SK-N-SH (cell line): ENCODE results near the gene ZNF341. TPM values are rescaled to one million over a fixed set of nuclear protein-coding genes. Genes with fewer than 3 reads are reported as not detected.

Experiments used
- CTCF ChIA-PET: fragments of 300-600, 350-600 bp; formaldehyde crosslinking; extraction: SDS; loops from one replicate; lab custom pipeline; 2021; lab: Yijun Ruan, JAX
- POLR2A ChIA-PET: fragments of 350-600 bp; sonication (Branson Sonifier 250); formaldehyde crosslinking; extraction: SDS; loops from one replicate; lab custom pipeline; 2020; ENCODE audit warnings: antibody characterized with exemption, inconsistent platforms; lab: Yijun Ruan, JAX
- DNase-seq: peaks from one replicate; pipeline ENCODE4 v3.0.0; 2012
- H2AFZ ChIP-seq: fragments of 200-600 bp; sonication (generic); 2 replicates; pipeline ENCODE4 v1.8.1; 2016; ENCODE audit warnings: antibody characterized with exemption, mild to moderate bottlenecking, low read depth
- H3F3A ChIP-seq: fragments of 200-600 bp; sonication (generic); replicated peaks from 2 replicates; pipeline ENCODE3; 2016; ENCODE audit warnings: antibody characterized with exemption, mild to moderate bottlenecking; ENCODE audit not compliant: insufficient read depth
- H3K27ac ChIP-seq, 2 experiments: fragments of 200-500 bp in 1 of 2; fragments of 200-600 bp in 1 of 2; sonication (Bioruptor generic) in 1 of 2; sonication (generic), shearing (Covaris generic) in 1 of 2; 2 replicates each; pipeline versions ENCODE4 v1.5.1 to v1.6.1; 2014 to 2016; ENCODE audit warnings: low read depth in 2 of 2, inconsistent platforms in 1 of 2, low read length in 1 of 2, mild to moderate bottlenecking in 1 of 2, mixed read lengths in 1 of 2
- H3K27me3 ChIP-seq: fragments of 200-600 bp; sonication (generic), shearing (Covaris generic); 2 replicates; pipeline ENCODE4 v1.6.1; 2016; ENCODE audit warnings: mixed run types; ENCODE audit not compliant: insufficient read depth
- H3K36me3 ChIP-seq, 2 experiments: fragments of 200-500 bp in 1 of 2; fragments of 200-600 bp in 1 of 2; sonication (Bioruptor generic) in 1 of 2; sonication (generic) in 1 of 2; replicated peaks in 1 of 2; 2 replicates each; pipeline versions ENCODE3 to v1.5.1; 2014 to 2016; ENCODE audit warnings: low read length in 1 of 2, mild to moderate bottlenecking in 1 of 2; ENCODE audit not compliant: insufficient read depth in 2 of 2, control insufficient read depth in 1 of 2
- H3K4me1 ChIP-seq, 2 experiments: fragments of 200-500 bp in 1 of 2; fragments of 200-600 bp in 1 of 2; sonication (Bioruptor generic) in 1 of 2; sonication (generic), shearing (Covaris generic) in 1 of 2; 2 replicates each; pipeline versions ENCODE4 v1.5.1 to v1.6.1; 2014 to 2016; ENCODE audit warnings: low read depth in 1 of 2, low read length in 1 of 2, mixed run types in 1 of 2; ENCODE audit not compliant: insufficient read depth in 2 of 2, control insufficient read depth in 1 of 2
- H3K4me2 ChIP-seq: fragments of 200-600 bp; sonication (generic), shearing (Covaris generic); 2 replicates; pipeline ENCODE4 v1.6.1; 2017; ENCODE audit warnings: mixed run types
- H3K4me3 ChIP-seq, 2 experiments: fragments of 200-500 bp in 1 of 2; fragments of 200-600 bp in 1 of 2; sonication (Bioruptor generic) in 1 of 2; sonication (generic), shearing (Covaris generic) in 1 of 2; 2 replicates each; pipeline versions ENCODE4 v1.5.1 to v1.8.1; 2014 to 2016; ENCODE audit warnings: low read depth in 2 of 2, inconsistent platforms in 1 of 2, low read length in 1 of 2, mild to moderate bottlenecking in 1 of 2, mixed read lengths in 1 of 2, moderate library complexity in 1 of 2
- H3K79me2 ChIP-seq: fragments of 200-600 bp; sonication (generic); 2 replicates; pipeline ENCODE4 v1.8.1; 2017; ENCODE audit warnings: mild to moderate bottlenecking; ENCODE audit not compliant: insufficient read depth
- H3K9ac ChIP-seq: fragments of 200-600 bp; sonication (generic); 2 replicates; pipeline ENCODE4 v1.6.1; 2017; ENCODE audit warnings: mixed run types
- H3K9me2 ChIP-seq: fragments of 200-600 bp; sonication (generic); 2 replicates; pipeline ENCODE4 v1.6.1; 2017; ENCODE audit warnings: mixed run types
- H3K9me3 ChIP-seq: fragments of 200-600 bp; sonication (generic); 2 replicates; pipeline ENCODE4 v1.6.1; 2017; ENCODE audit warnings: mixed run types, mild to moderate bottlenecking, moderate library complexity
- H4K20me1 ChIP-seq: fragments of 200-600 bp; sonication (generic); 2 replicates; pipeline ENCODE4 v1.6.1; 2017; ENCODE audit warnings: mild to moderate bottlenecking, mixed run types; ENCODE audit not compliant: insufficient read depth
- CHD2 ChIP-seq: fragments of 150-350 bp; IDR thresholded peaks from 2 replicates; pipeline ENCODE4 v1.6.1; 2018; ENCODE audit warnings: low read length; ENCODE audit not compliant: partially characterized antibody
- EP300 ChIP-seq, 2 experiments: IDR thresholded peaks; 2 replicates each; pipeline versions ENCODE4 v1.4.0 to v1.6.1; 2012; ENCODE audit warnings: borderline replicate concordance in 1 of 2, low read depth in 1 of 2, low read length in 1 of 2
- EZH2phosphoT487 ChIP-seq: fragments of 200-600 bp; sonication (generic); IDR thresholded peaks from 2 replicates; pipeline ENCODE4 v1.6.1; 2017; ENCODE audit warnings: low read depth, mixed run types, mild to moderate bottlenecking, antibody characterized with exemption, moderate library complexity, borderline replicate concordance
- GABPA ChIP-seq: IDR thresholded peaks from 2 replicates; pipeline ENCODE4 v1.4.0; 2012; ENCODE audit warnings: low read depth, mild to moderate bottlenecking
- MAX ChIP-seq: IDR thresholded peaks from 2 replicates; pipeline ENCODE4 v1.4.0; 2012; ENCODE audit warnings: low read depth
- MXI1 ChIP-seq: IDR thresholded peaks from 2 replicates; pipeline ENCODE4 v1.6.1; 2012; ENCODE audit warnings: mild to moderate bottlenecking, low read depth, low read length, improper control_type of control experiment
- NFIC ChIP-seq: IDR thresholded peaks from 2 replicates; pipeline ENCODE4 v1.4.0; 2012; ENCODE audit warnings: borderline replicate concordance
- POLR2AphosphoS5 ChIP-seq: IDR thresholded peaks from 2 replicates; pipeline ENCODE4 v1.6.1; 2012; ENCODE audit warnings: low read depth, low read length
- RCOR1 ChIP-seq: fragments of 150-350 bp; IDR thresholded peaks from 2 replicates; pipeline ENCODE4 v1.6.1; 2017; ENCODE audit warnings: antibody characterized with exemption, low read length
- RFX5 ChIP-seq: IDR thresholded peaks from 2 replicates; pipeline ENCODE4 v1.6.1; 2012; ENCODE audit warnings: mild to moderate bottlenecking, improper control_type of control experiment, low read length
- RXRA ChIP-seq: IDR thresholded peaks from 2 replicates; pipeline ENCODE4 v1.4.0; 2012; ENCODE audit warnings: low read depth, mild to moderate bottlenecking, borderline replicate concordance
- SIN3A ChIP-seq: IDR thresholded peaks from 2 replicates; pipeline ENCODE4 v1.6.1; 2012; ENCODE audit warnings: low read depth, mild to moderate bottlenecking, low read length, moderate library complexity, borderline replicate concordance
- TAF1 ChIP-seq: IDR thresholded peaks from 2 replicates; pipeline ENCODE4 v1.6.1; 2012; ENCODE audit warnings: low read depth, mild to moderate bottlenecking, low read length, moderate library complexity, borderline replicate concordance
- TCF12 ChIP-seq: IDR thresholded peaks from 2 replicates; pipeline ENCODE4 v1.4.0; 2012
- TEAD4 ChIP-seq: IDR thresholded peaks from 2 replicates; pipeline ENCODE4 v1.4.0; 2012; ENCODE audit warnings: mild to moderate bottlenecking, borderline replicate concordance; ENCODE audit not compliant: insufficient read depth
- WGBS: methylation state at CpG from one replicate; pipeline ENCODE4 v1.1.6; 2017; ENCODE audit warnings: low lambda C conversion rate; 5-methylcytosine and 5-hydroxymethylcytosine counted together
- polyA plus RNA-seq, 3 experiments: library from polyadenylated mRNA; depleted of rRNA; stranded (reverse); fragments of >200 nt; gene quantifications; 2 replicates each; pipeline ENCODE4 v1.2.3, GENCODE V29; 2012
- TF ChIP-seq, protein P1 (sequence below): IDR thresholded peaks from 2 replicates; pipeline ENCODE4 v1.6.1; 2012; ENCODE audit warnings: mild to moderate bottlenecking, low read depth, low read length, moderate library complexity
- TF ChIP-seq, protein P2 (sequence below): fragments of 150-350 bp; IDR thresholded peaks from 2 replicates; pipeline ENCODE4 v1.6.1; 2016; ENCODE audit warnings: mild to moderate bottlenecking, low read depth, low read length
- TF ChIP-seq, protein P3 (sequence below): IDR thresholded peaks from 2 replicates; pipeline ENCODE4 v1.4.0; 2012; ENCODE audit warnings: low read depth, borderline replicate concordance
- TF ChIP-seq, protein P4 (sequence below): IDR thresholded peaks from 2 replicates; pipeline ENCODE4 v1.4.0; 2012; ENCODE audit warnings: low read depth, borderline replicate concordance

Gene ZNF341
- polyA plus RNA-seq, 1 of the 3 experiments (the other 2 are of a cell fraction), result 3.2 TPM

- Histone ChIP-seq H3K79me2 (peaks cover 100% of the 10 kb centered on the region), H3K4me3 (no peak overlapping the region), H3K9me3 (no peaks in the 10 kb centered on the region), H3K36me3 (peaks cover 4 to 8% of the 10 kb centered on the region in 2 experiments), H2AFZ (no peak overlapping the region), H3K4me2 (no peak overlapping the region), H3F3A (no peaks in the 10 kb centered on the region), H3K27me3 (no peaks in the 10 kb centered on the region), H3K9ac (no peak overlapping the region), H3K27ac (no peak overlapping the region), H3K4me1 (peaks cover 0 to 5% of the 10 kb centered on the region in 2 experiments; a peak in 1 of 4 replicates), H4K20me1 (peaks cover 96% of the 10 kb centered on the region), H3K9me2 (no peaks in the 10 kb centered on the region)
- CTCF ChIA-PET, result no interaction called here
- 100% methylated on average over 1 of the region's 1 CpG for whole genome bisulfite sequencing
- POLR2A ChIA-PET, result no interaction called here
- TF ChIP-seq TCF12 (no peak), RFX5 (no peak)
- no peak for DNase-seq
Measured at GRCh38 chr20:33819456-33819855, 87.7 kb downstream of the ZNF341 start.

DNA sequence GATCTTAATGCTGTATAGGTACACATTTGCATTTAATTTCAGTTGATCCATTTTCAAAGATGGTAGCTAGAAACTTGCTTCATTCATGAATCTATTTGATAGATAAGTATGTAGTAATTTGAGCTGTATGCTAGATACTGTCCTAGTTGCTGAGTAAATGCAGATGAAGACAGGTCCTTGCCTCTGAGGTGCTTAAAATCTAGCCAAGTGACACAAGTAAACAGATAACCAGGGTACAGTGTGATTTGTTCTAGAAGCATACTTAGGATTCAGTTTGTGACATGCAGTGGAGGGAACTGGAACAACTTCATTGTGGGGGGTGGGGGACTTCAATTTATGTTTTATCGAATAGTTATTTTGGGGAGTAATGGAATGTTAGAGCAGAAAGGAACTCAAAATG is 88.6 kb downstream of the ZNF341 start:
- no peaks in the 10 kb centered on the region for H3K9me3 ChIP-seq
- peaks cover 0 to 5% of the 10 kb centered on the region in 2 experiments; a peak in 1 of 4 replicates for H3K4me1 ChIP-seq
- H3K9me2 ChIP-seq, result no peaks in the 10 kb centered on the region
- ChIA-PET POLR2A (no interaction called here), CTCF (interaction anchor here (1.1 kb wide), 1 partner anchor 287 kb away, joined by 3 read pairs; no protein-coding TSS in a partner anchor)
- no peak overlapping the region for H3K9ac ChIP-seq
- peaks cover 96% of the 10 kb centered on the region for H4K20me1 ChIP-seq
- H3K27me3 ChIP-seq, result no peaks in the 10 kb centered on the region
- H3K4me2 ChIP-seq, result no peak overlapping the region
- H3F3A ChIP-seq, result no peaks in the 10 kb centered on the region
- 100% methylated on average over 1 of the region's 1 CpG for WGBS
- H3K36me3 ChIP-seq, result peaks cover 4 to 8% of the 10 kb centered on the region in 2 experiments
- H2AFZ ChIP-seq, result no peak overlapping the region
- H3K4me3 ChIP-seq, result no peak overlapping the region
- H3K27ac ChIP-seq, result no peak overlapping the region
- H3K79me2 ChIP-seq, result peaks cover 100% of the 10 kb centered on the region
- no peak for DNase-seq
- TF ChIP-seq, protein P1, sequence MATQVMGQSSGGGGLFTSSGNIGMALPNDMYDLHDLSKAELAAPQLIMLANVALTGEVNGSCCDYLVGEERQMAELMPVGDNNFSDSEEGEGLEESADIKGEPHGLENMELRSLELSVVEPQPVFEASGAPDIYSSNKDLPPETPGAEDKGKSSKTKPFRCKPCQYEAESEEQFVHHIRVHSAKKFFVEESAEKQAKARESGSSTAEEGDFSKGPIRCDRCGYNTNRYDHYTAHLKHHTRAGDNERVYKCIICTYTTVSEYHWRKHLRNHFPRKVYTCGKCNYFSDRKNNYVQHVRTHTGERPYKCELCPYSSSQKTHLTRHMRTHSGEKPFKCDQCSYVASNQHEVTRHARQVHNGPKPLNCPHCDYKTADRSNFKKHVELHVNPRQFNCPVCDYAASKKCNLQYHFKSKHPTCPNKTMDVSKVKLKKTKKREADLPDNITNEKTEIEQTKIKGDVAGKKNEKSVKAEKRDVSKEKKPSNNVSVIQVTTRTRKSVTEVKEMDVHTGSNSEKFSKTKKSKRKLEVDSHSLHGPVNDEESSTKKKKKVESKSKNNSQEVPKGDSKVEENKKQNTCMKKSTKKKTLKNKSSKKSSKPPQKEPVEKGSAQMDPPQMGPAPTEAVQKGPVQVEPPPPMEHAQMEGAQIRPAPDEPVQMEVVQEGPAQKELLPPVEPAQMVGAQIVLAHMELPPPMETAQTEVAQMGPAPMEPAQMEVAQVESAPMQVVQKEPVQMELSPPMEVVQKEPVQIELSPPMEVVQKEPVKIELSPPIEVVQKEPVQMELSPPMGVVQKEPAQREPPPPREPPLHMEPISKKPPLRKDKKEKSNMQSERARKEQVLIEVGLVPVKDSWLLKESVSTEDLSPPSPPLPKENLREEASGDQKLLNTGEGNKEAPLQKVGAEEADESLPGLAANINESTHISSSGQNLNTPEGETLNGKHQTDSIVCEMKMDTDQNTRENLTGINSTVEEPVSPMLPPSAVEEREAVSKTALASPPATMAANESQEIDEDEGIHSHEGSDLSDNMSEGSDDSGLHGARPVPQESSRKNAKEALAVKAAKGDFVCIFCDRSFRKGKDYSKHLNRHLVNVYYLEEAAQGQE, result no peak
- no peak for TF ChIP-seq SIN3A
- TF ChIP-seq POLR2AphosphoS5, result no peak
- TF ChIP-seq CHD2, result no peak
- no peak for TF ChIP-seq EP300 (IDR thresholded peaks at IDR 0.05; ENCODE audit: borderline replicate concordance in 1 of 2, low read depth in 1 of 2, low read length in 1 of 2)
- TF ChIP-seq TEAD4, result no peak
- no peak for TF ChIP-seq EZH2phosphoT487
- TF ChIP-seq, protein P2, sequence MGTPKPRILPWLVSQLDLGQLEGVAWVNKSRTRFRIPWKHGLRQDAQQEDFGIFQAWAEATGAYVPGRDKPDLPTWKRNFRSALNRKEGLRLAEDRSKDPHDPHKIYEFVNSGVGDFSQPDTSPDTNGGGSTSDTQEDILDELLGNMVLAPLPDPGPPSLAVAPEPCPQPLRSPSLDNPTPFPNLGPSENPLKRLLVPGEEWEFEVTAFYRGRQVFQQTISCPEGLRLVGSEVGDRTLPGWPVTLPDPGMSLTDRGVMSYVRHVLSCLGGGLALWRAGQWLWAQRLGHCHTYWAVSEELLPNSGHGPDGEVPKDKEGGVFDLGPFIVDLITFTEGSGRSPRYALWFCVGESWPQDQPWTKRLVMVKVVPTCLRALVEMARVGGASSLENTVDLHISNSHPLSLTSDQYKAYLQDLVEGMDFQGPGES, result no peak
- TF ChIP-seq TAF1, result no peak
- TF ChIP-seq MAX, result no peak
- no peak for TF ChIP-seq NFIC
- TF ChIP-seq, protein P3, sequence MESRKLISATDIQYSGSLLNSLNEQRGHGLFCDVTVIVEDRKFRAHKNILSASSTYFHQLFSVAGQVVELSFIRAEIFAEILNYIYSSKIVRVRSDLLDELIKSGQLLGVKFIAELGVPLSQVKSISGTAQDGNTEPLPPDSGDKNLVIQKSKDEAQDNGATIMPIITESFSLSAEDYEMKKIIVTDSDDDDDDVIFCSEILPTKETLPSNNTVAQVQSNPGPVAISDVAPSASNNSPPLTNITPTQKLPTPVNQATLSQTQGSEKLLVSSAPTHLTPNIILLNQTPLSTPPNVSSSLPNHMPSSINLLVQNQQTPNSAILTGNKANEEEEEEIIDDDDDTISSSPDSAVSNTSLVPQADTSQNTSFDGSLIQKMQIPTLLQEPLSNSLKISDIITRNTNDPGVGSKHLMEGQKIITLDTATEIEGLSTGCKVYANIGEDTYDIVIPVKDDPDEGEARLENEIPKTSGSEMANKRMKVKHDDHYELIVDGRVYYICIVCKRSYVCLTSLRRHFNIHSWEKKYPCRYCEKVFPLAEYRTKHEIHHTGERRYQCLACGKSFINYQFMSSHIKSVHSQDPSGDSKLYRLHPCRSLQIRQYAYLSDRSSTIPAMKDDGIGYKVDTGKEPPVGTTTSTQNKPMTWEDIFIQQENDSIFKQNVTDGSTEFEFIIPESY, result no peak
- TF ChIP-seq MXI1, result no peak
- TF ChIP-seq, protein P4, sequence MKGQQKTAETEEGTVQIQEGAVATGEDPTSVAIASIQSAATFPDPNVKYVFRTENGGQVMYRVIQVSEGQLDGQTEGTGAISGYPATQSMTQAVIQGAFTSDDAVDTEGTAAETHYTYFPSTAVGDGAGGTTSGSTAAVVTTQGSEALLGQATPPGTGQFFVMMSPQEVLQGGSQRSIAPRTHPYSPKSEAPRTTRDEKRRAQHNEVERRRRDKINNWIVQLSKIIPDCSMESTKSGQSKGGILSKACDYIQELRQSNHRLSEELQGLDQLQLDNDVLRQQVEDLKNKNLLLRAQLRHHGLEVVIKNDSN, result no peak
- TF ChIP-seq RXRA, result no peak
- no peak for TF ChIP-seq RCOR1
- TF ChIP-seq GABPA, result no peak
